GM18502 (cell line): Measurements from ENCODE around the gene SCAMP3.
"Not testable (repeated sequence)": the region's sequence is repeated elsewhere in the genome, so short reads cannot be mapped to it uniquely, and the experiment has no call there.

Experiments used
- ATAC-seq: cut with Tn5 transposase; IDR thresholded peaks from one replicate; pipeline ENCODE4 v1.9.1; 2021; ENCODE audit warnings: mild to moderate bottlenecking; ENCODE audit not compliant: unreplicated experiment, poor library complexity

The SCAMP3 gene

GRCh38 chr1:155256058-155256852 lies 5.9 kb downstream of the SCAMP3 start:
- no peak for ATAC-seq

- peak; percentile 55 for ATAC-seq
Measured at GRCh38 chr1:155255243-155256007, 6.7 kb downstream of the SCAMP3 start, which contains the start of gene ENTREP3. Gene ENTREP3 (minus strand): TSS chr1:155255483. CDS start chr1:155254877, 606 bp downstream.

GRCh38 chr1:155254714-155255242 lies 7.4 kb downstream of the SCAMP3 start:
- no peak for ATAC-seq

GRCh38 chr1:155254228-155254713 lies 7.9 kb downstream of the SCAMP3 start:
- ATAC-seq, result no peak

- ATAC-seq, result no peak
Measured at GRCh38 chr1:155253797-155254196, 8.4 kb downstream of the SCAMP3 start.

GRCh38 chr1:155253208-155253607 lies 9.0 kb downstream of the SCAMP3 start:
- no peak for ATAC-seq

GRCh38 chr1:155251566-155251965 lies 10.6 kb downstream of the SCAMP3 start:
- ATAC-seq, result no peak

- ATAC-seq, result peak; percentile 76
Measured at GRCh38 chr1:155250633-155251449, 11.3 kb downstream of the SCAMP3 start.

GRCh38 chr1:155250246-155250632 lies 11.9 kb downstream of the SCAMP3 start:
- ATAC-seq, result peak; percentile 22

- no peak for ATAC-seq
Measured at GRCh38 chr1:155247667-155248553, 14.2 kb downstream of the SCAMP3 start.

- ATAC-seq, result not testable (repeated sequence)
Measured at GRCh38 chr1:155246796-155247195, 15.4 kb downstream of the SCAMP3 start.

GRCh38 chr1:155245163-155245524 lies 17.0 kb downstream of the SCAMP3 start:
- no peak for ATAC-seq

GRCh38 chr1:155244368-155245162 lies 17.6 kb downstream of the SCAMP3 start:
- peak; percentile 78 for ATAC-seq

GRCh38 chr1:155242805-155243358 lies 19.3 kb downstream of the SCAMP3 start:
- ATAC-seq, result no peak

- ATAC-seq, result no peak
Measured at GRCh38 chr1:155241841-155242264, 20.3 kb downstream of the SCAMP3 start.

- no peak for ATAC-seq
Measured at GRCh38 chr1:155241069-155241679, 21.0 kb downstream of the SCAMP3 start.

GRCh38 chr1:155236451-155236850 lies 25.7 kb downstream of the SCAMP3 start:
- no peak for ATAC-seq

- ATAC-seq, result not testable (repeated sequence)
Measured at GRCh38 chr1:155235375-155235774, 26.8 kb downstream of the SCAMP3 start.
